SU-DHL-6 (cell line): Measurements from ENCODE around the gene PLXNA2.

ENCODE experiments used
- H2AFZ ChIP-seq: fragments of 200-600 bp; sonication (generic); 2 replicates; pipeline ENCODE4 v1.6.1; 2014; ENCODE audit warnings: low read depth, mild to moderate bottlenecking, moderate library complexity, mixed read lengths, antibody characterized with exemption, low read length; ENCODE audit not compliant: severe bottlenecking
- H3F3A ChIP-seq: fragments of 200-600 bp; shearing (Covaris generic); 2 replicates; pipeline ENCODE4 v1.6.0; 2016; ENCODE audit warnings: antibody characterized with exemption, mild to moderate bottlenecking; ENCODE audit not compliant: insufficient read depth
- H3K27ac ChIP-seq: fragments of 200-600 bp; sonication (generic); 2 replicates; pipeline ENCODE4 v1.5.1; 2016; ENCODE audit warnings: low read depth, mild to moderate bottlenecking, low read length, moderate library complexity, mixed read lengths
- H3K27me3 ChIP-seq: fragments of 200-600 bp; sonication (generic), shearing (Covaris generic); 2 replicates; pipeline ENCODE4 v1.6.0; 2014; ENCODE audit warnings: mild to moderate bottlenecking, low read length
- H3K36me3 ChIP-seq: fragments of 200-600 bp; sonication (generic); 2 replicates; pipeline ENCODE4 v1.6.1; 2014; ENCODE audit warnings: mild to moderate bottlenecking, low read length, mixed read lengths
- H3K4me2 ChIP-seq: fragments of 300-600, 200-600 bp; shearing (Covaris generic), sonication (generic); 2 replicates; pipeline ENCODE4 v1.6.0; 2014; ENCODE audit warnings: low read length, low read depth, mild to moderate bottlenecking; ENCODE audit not compliant: poor library complexity, severe bottlenecking
- H3K4me3 ChIP-seq: fragments of 200-600 bp; sonication (generic); 2 replicates; pipeline ENCODE4 v1.5.1; 2014; ENCODE audit warnings: antibody characterized with exemption, low read length, mild to moderate bottlenecking, mixed read lengths; ENCODE audit not compliant: insufficient read depth, poor library complexity, severe bottlenecking
- H3K79me2 ChIP-seq: fragments of 200-600 bp; sonication (generic); 2 replicates; pipeline ENCODE4 v1.6.1; 2014; ENCODE audit warnings: mild to moderate bottlenecking, low read length, moderate library complexity; ENCODE audit not compliant: insufficient read depth
- H3K9ac ChIP-seq: fragments of 200-600 bp; sonication (generic); 2 replicates; pipeline ENCODE4 v1.7.0; 2014; ENCODE audit warnings: mild to moderate bottlenecking, low read length
- H3K9me2 ChIP-seq: fragments of 200-600 bp; sonication (generic); replicated peaks from 2 replicates; pipeline ENCODE4 v1.6.1; 2014; ENCODE audit warnings: low read length; ENCODE audit not compliant: insufficient read depth
- H3K9me3 ChIP-seq: fragments of 200-600 bp; sonication (generic); 2 replicates; pipeline ENCODE4 v1.6.1; 2014; ENCODE audit warnings: low read length, mixed read lengths; ENCODE audit not compliant: insufficient read depth
- H4K20me1 ChIP-seq: fragments of 200-600 bp; sonication (generic); 2 replicates; pipeline ENCODE4 v1.6.1; 2014; ENCODE audit warnings: low read depth, mild to moderate bottlenecking, antibody characterized with exemption, low read length, moderate library complexity, mixed read lengths
- EZH2phosphoT487 ChIP-seq: fragments of 200-600 bp; sonication (generic), shearing (Covaris generic); conservative IDR thresholded peaks from 2 replicates; pipeline ENCODE4 v1.6.1; 2018; ENCODE audit warnings: mild to moderate bottlenecking, antibody characterized with exemption, low read length, moderate library complexity, mixed read lengths
- TF ChIP-seq, protein P1 (sequence below): fragments of 200-600 bp; sonication (generic); IDR thresholded peaks from one replicate; pipeline ENCODE4 v1.5.1; 2017; ENCODE audit warnings: antibody characterized with exemption, mild to moderate bottlenecking, low read length, moderate library complexity; ENCODE audit not compliant: insufficient read depth, poor library complexity, severe bottlenecking

The PLXNA2 gene

DNA sequence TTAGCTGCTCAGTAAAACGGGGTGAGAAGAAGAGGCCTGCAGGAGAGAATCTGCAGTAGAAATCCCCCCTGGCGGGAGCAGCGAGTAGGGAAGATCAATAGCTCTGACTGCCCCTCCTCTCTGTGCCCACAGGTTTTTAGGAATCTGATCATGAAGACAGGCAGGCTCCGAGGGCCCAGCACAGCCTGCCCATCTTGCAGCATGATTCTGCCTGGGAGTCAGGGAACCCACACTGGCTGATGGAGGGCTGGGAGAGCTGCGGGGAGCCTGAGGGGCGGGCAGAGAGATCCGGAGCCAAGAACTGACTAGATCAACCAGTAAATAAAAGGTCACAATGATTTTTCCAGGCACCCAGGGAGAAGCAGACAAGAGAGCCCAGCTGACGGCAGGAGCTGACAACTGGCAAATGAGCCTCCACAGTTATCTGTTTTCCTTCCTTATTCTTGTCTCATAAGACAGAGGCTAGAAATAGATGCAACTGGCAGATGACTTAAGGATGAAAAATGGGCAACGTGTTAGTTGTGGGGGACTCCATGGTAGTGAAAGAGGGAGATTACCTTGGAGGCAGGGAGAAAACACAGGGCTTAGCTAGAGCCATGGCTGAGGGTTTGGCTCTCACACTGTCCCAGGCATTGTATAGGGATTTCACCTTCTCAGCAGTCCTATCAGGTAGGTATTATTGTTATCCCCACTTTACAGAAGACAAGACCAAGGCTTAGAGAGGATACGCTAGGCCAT lies 116.2 kb downstream of the PLXNA2 start:
- no peaks in the 10 kb centered on the region for H3K9me2 ChIP-seq
- no peak for TF ChIP-seq EZH2phosphoT487
- TF ChIP-seq, protein P1, sequence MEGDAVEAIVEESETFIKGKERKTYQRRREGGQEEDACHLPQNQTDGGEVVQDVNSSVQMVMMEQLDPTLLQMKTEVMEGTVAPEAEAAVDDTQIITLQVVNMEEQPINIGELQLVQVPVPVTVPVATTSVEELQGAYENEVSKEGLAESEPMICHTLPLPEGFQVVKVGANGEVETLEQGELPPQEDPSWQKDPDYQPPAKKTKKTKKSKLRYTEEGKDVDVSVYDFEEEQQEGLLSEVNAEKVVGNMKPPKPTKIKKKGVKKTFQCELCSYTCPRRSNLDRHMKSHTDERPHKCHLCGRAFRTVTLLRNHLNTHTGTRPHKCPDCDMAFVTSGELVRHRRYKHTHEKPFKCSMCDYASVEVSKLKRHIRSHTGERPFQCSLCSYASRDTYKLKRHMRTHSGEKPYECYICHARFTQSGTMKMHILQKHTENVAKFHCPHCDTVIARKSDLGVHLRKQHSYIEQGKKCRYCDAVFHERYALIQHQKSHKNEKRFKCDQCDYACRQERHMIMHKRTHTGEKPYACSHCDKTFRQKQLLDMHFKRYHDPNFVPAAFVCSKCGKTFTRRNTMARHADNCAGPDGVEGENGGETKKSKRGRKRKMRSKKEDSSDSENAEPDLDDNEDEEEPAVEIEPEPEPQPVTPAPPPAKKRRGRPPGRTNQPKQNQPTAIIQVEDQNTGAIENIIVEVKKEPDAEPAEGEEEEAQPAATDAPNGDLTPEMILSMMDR = no peak
- no peak overlapping the region for H3K27ac ChIP-seq
- no peak overlapping the region for H3K4me3 ChIP-seq
- H3K27me3 ChIP-seq = no peaks in the 10 kb centered on the region
- H3K4me2 ChIP-seq = no peak overlapping the region
- H2AFZ ChIP-seq = no peak overlapping the region
- H3F3A ChIP-seq = no peaks in the 10 kb centered on the region
- no peak overlapping the region for H3K9ac ChIP-seq
- no peaks in the 10 kb centered on the region for H3K79me2 ChIP-seq
- no peaks in the 10 kb centered on the region for H4K20me1 ChIP-seq
- no peaks in the 10 kb centered on the region for H3K9me3 ChIP-seq
- no peaks in the 10 kb centered on the region for H3K36me3 ChIP-seq

DNA sequence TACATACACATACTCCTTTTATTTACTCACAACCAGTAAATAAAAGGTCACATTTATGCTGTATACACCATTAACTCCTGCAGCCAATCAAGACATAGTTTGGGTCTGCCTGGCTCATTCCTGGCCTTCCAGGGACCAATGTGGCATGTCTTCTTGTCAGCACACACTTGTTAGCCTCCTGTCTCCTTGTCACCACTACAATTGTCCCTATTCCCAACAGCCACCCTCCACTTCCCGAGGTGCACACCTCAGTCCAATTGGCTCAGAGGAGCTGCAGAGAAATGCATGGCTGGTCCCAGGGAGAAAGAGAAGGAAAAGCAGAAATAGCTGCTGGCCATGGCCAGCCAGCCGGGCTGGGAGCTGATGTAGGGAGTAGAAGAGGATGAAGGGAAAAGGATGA lies 116.9 kb downstream of the PLXNA2 start:
- no peak overlapping the region for H2AFZ ChIP-seq

DNA sequence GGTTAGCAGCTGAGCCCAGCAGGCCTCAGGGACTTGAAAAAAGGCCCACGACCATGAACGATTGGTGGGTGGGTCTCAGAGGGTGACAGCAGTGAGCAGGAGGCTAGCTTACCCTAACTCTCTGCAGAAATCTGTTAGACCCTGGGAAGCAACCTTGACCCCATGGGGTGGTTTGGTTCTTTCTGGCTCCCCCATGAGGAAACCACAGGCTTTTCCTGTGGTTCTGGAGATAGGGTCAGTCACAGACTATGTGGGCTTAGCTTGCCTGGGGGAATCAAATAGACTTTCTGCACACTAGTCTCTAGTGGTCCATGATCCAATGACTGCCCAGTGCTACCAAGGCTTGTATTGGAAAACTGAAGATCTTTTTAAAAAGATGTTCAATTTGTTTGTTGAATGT lies 118.1 kb downstream of the PLXNA2 start:
- H4K20me1 ChIP-seq = no peaks in the 10 kb centered on the region
- no peak overlapping the region for H2AFZ ChIP-seq
- no peaks in the 10 kb centered on the region for H3K9me2 ChIP-seq
- no peaks in the 10 kb centered on the region for H3K9me3 ChIP-seq
- H3F3A ChIP-seq = no peaks in the 10 kb centered on the region
- no peaks in the 10 kb centered on the region for H3K79me2 ChIP-seq
- no peak overlapping the region for H3K4me3 ChIP-seq
- H3K36me3 ChIP-seq = no peaks in the 10 kb centered on the region
- no peak overlapping the region for H3K4me2 ChIP-seq
- no peak overlapping the region for H3K27ac ChIP-seq
- no peak overlapping the region for H3K9ac ChIP-seq
- no peaks in the 10 kb centered on the region for H3K27me3 ChIP-seq
- TF ChIP-seq, protein P1 = no peak
- no peak for TF ChIP-seq EZH2phosphoT487

More for the DNA sequence above, 116.9 kb downstream of the PLXNA2 start:
- no peaks in the 10 kb centered on the region for H4K20me1 ChIP-seq
- no peaks in the 10 kb centered on the region for H3F3A ChIP-seq
- no peaks in the 10 kb centered on the region for H3K9me2 ChIP-seq
- H3K9me3 ChIP-seq = no peaks in the 10 kb centered on the region
- TF ChIP-seq, protein P1 = no peak
- no peak for TF ChIP-seq EZH2phosphoT487
- no peak overlapping the region for H3K27ac ChIP-seq
- no peaks in the 10 kb centered on the region for H3K79me2 ChIP-seq
- H3K4me3 ChIP-seq = no peak overlapping the region
- no peaks in the 10 kb centered on the region for H3K36me3 ChIP-seq
- H3K27me3 ChIP-seq = no peaks in the 10 kb centered on the region
- H3K4me2 ChIP-seq = no peak overlapping the region
- no peak overlapping the region for H3K9ac ChIP-seq
